H9 (cell line): Measurements from ENCODE around the gene IGFLR1. TPM values are rescaled to one million over a fixed set of nuclear protein-coding genes. Genes with fewer than 3 reads are reported as not detected.

Source experiments
- DNase-seq: peaks from one replicate; pipeline ENCODE4 v3.0.0-alpha.2; 2017
- H2AFZ ChIP-seq: one replicate; pipeline ENCODE4 v1.6.1; 2013; ENCODE audit warnings: mild to moderate bottlenecking, low read length, control low read depth, moderate library complexity
- H2AK5ac ChIP-seq: 2 replicates; pipeline ENCODE4 v1.6.1; 2013; ENCODE audit warnings: low read length, control low read depth, mixed read lengths; ENCODE audit not compliant: insufficient read length
- H2BK120ac ChIP-seq: one replicate; pipeline ENCODE4 v1.6.1; 2013; ENCODE audit warnings: low read depth, mild to moderate bottlenecking, low read length, control low read depth, inconsistent platforms; ENCODE audit not compliant: poor library complexity, severe bottlenecking
- H2BK12ac ChIP-seq: 2 replicates; pipeline ENCODE4 v1.6.1; 2013; ENCODE audit warnings: low read length, control low read depth, mixed read lengths, low read depth; ENCODE audit not compliant: insufficient read length
- H2BK15ac ChIP-seq: 2 replicates; pipeline ENCODE4 v1.6.1; 2013; ENCODE audit warnings: low read depth, low read length, control low read depth
- H2BK20ac ChIP-seq: one replicate; pipeline ENCODE4 v1.6.1; 2013; ENCODE audit warnings: low read depth, mild to moderate bottlenecking, low read length, control low read depth, inconsistent platforms; ENCODE audit not compliant: poor library complexity, severe bottlenecking
- H2BK5ac ChIP-seq: 2 replicates; pipeline ENCODE4 v1.6.1; 2013; ENCODE audit warnings: low read length, control low read depth, mixed read lengths; ENCODE audit not compliant: insufficient read length
- H3K14ac ChIP-seq: 2 replicates; pipeline ENCODE4 v1.6.1; 2013; ENCODE audit warnings: low read length, control low read depth; ENCODE audit not compliant: insufficient read depth
- H3K18ac ChIP-seq: 2 replicates; pipeline ENCODE4 v1.6.1; 2013; ENCODE audit warnings: low read depth, mild to moderate bottlenecking, mixed read lengths, low read length, control low read depth; ENCODE audit not compliant: insufficient read length
- H3K23ac ChIP-seq: 2 replicates; pipeline ENCODE4 v1.6.1; 2013; ENCODE audit warnings: low read length, control low read depth, mixed read lengths, low read depth; ENCODE audit not compliant: insufficient read length
- H3K23me2 ChIP-seq: 2 replicates; pipeline ENCODE4 v1.6.1; 2013; ENCODE audit warnings: low read depth, mild to moderate bottlenecking, mixed read lengths, low read length, control low read depth; ENCODE audit not compliant: insufficient read length, poor library complexity, severe bottlenecking
- H3K27ac ChIP-seq: 2 replicates; pipeline ENCODE4 v1.5.1; 2013; ENCODE audit warnings: low read length, control low read depth, mixed read lengths, low read depth; ENCODE audit not compliant: insufficient read length
- H3K27me3 ChIP-seq: 2 replicates; pipeline ENCODE4 v1.6.1; 2013; ENCODE audit warnings: low read length, control low read depth, inconsistent platforms; ENCODE audit not compliant: insufficient read depth
- H3K4ac ChIP-seq: 2 replicates; pipeline ENCODE4 v1.6.1; 2013; ENCODE audit warnings: low read depth, mild to moderate bottlenecking, control low read depth, inconsistent platforms, low read length, moderate library complexity
- H3K4me1 ChIP-seq: 2 replicates; pipeline ENCODE4 v1.6.1; 2013; ENCODE audit warnings: low read length, control low read depth, inconsistent platforms; ENCODE audit not compliant: insufficient read depth
- H3K4me2 ChIP-seq: 2 replicates; pipeline ENCODE4 v1.6.1; 2013; ENCODE audit warnings: low read length, control low read depth, mixed read lengths; ENCODE audit not compliant: insufficient read length, insufficient read depth
- H3K56ac ChIP-seq: 2 replicates; pipeline ENCODE4 v1.6.1; 2013; ENCODE audit warnings: low read depth, mild to moderate bottlenecking, mixed read lengths, low read length, control low read depth; ENCODE audit not compliant: insufficient read length
- H3K79me1 ChIP-seq: 2 replicates; pipeline ENCODE4 v1.6.1; 2013; ENCODE audit warnings: low read depth, mild to moderate bottlenecking, moderate library complexity, low read length, control low read depth, inconsistent platforms; ENCODE audit not compliant: insufficient read depth, poor library complexity, severe bottlenecking
- H3K79me2 ChIP-seq: 2 replicates; pipeline ENCODE4 v1.6.1; 2013; ENCODE audit warnings: low read length, control low read depth, inconsistent platforms; ENCODE audit not compliant: insufficient read depth
- H3K9ac ChIP-seq: 2 replicates; pipeline ENCODE4 v1.6.1; 2013; ENCODE audit warnings: low read length, control low read depth, mixed read lengths; ENCODE audit not compliant: insufficient read length; ENCODE audit errors: extremely low read depth
- H3K9me3 ChIP-seq: one replicate; pipeline ENCODE4 v1.6.1; 2013; ENCODE audit warnings: low read depth, low read length, inconsistent platforms; ENCODE audit not compliant: control insufficient read depth
- H3T11ph ChIP-seq: one replicate; pipeline ENCODE4 v1.6.1; 2013; ENCODE audit warnings: mild to moderate bottlenecking, low read length, control low read depth, inconsistent platforms
- H4K20me1 ChIP-seq: one replicate; pipeline ENCODE4 v1.6.1; 2013; ENCODE audit not compliant: control insufficient read depth, insufficient read length, insufficient read depth
- H4K5ac ChIP-seq: 2 replicates; pipeline ENCODE4 v1.6.1; 2013; ENCODE audit warnings: low read depth, mild to moderate bottlenecking, mixed read lengths, low read length, control low read depth; ENCODE audit not compliant: insufficient read length
- H4K8ac ChIP-seq: replicated peaks from 2 replicates; pipeline ENCODE4 v1.6.1; 2013; ENCODE audit warnings: low read length, control low read depth, mixed read lengths, low read depth; ENCODE audit not compliant: insufficient read length
- H4K91ac ChIP-seq: 2 replicates; pipeline ENCODE4 v1.6.1; 2013; ENCODE audit warnings: low read depth, mild to moderate bottlenecking, moderate library complexity, mixed read lengths, low read length, control low read depth; ENCODE audit not compliant: insufficient read length
- H3K27ac Mint-ChIP-seq, 3 experiments: 2 replicates in 2 of 3; 3 replicates in 1 of 3; pipeline ENCODE4 v1.8.0; 2020 to 2021; ENCODE audit warnings: mixed read lengths in 3 of 3, mild to moderate bottlenecking in 1 of 3, moderate library complexity in 1 of 3
- H3K27me3 Mint-ChIP-seq: 2 replicates; pipeline ENCODE4 v1.8.0; 2021; ENCODE audit warnings: low read depth, mild to moderate bottlenecking, moderate library complexity, mixed read lengths
- H3K36me3 Mint-ChIP-seq, 3 experiments: 2 replicates in 2 of 3; 3 replicates in 1 of 3; pipeline ENCODE4 v1.8.0; 2020 to 2021; ENCODE audit warnings: low read depth in 3 of 3, mixed read lengths in 3 of 3; ENCODE audit not compliant: insufficient read depth in 1 of 3
- H3K4me1 Mint-ChIP-seq, 2 experiments: 2 replicates each; pipeline ENCODE4 v1.8.0; 2020; ENCODE audit warnings: mixed read lengths in 2 of 2
- H3K4me3 Mint-ChIP-seq, 2 experiments: 2 replicates in 1 of 2; 3 replicates in 1 of 2; pipeline ENCODE4 v1.8.0; 2020 to 2021; ENCODE audit warnings: mild to moderate bottlenecking in 2 of 2, mixed read lengths in 2 of 2, moderate library complexity in 1 of 2
- H3K9me3 Mint-ChIP-seq, 2 experiments: 2 replicates in 1 of 2; 3 replicates in 1 of 2; pipeline ENCODE4 v1.8.0; 2020; ENCODE audit warnings: mild to moderate bottlenecking in 2 of 2, mixed read lengths in 2 of 2, moderate library complexity in 1 of 2
- WGBS: extraction: QIAGEN DNeasy Blood & Tissue Kit; methylation state at CpG from one replicate; pipeline ENCODE4 v1.1.7; 2013; ENCODE audit warnings: missing lambda C conversion rate, low lambda C conversion rate, mixed read lengths; ENCODE audit not compliant: insufficient read length; ENCODE audit errors: extremely low coverage; 5-methylcytosine and 5-hydroxymethylcytosine counted together
- total RNA-seq: library from RNA; stranded (reverse); gene quantifications from 2 replicates; pipeline ENCODE4 v1.2.1, GENCODE V29; 2021
- TF ChIP-seq, protein P1 (sequence below): fragments of 200-600 bp; sonication (generic); conservative IDR thresholded peaks from 3 replicates; pipeline ENCODE4 v1.8.0; 2021; ENCODE audit warnings: antibody characterized with exemption, mild to moderate bottlenecking

IGFLR1 gene
- total RNA-seq, 1 experiment from 2014 or later, result 2.9 TPM

GRCh38 chr19:35777086-35777841 lies 35.0 kb upstream of the IGFLR1 start:
- no peak overlapping the region for H2BK5ac ChIP-seq
- peak; percentile 77 for DNase-seq
- no peak overlapping the region for H4K5ac ChIP-seq
- no peak overlapping the region for H3K56ac ChIP-seq
- 0 out of 2 replicates have a peak overlapping the region, but pooled peaks have one; percentile 13 for H3K14ac ChIP-seq
- H3K27me3 ChIP-seq, result no peaks in the 10 kb centered on the region
- H3K23ac ChIP-seq, result no peak overlapping the region
- H3K9ac ChIP-seq, result no peak overlapping the region
- no peaks in the 10 kb centered on the region for H3K9me3 ChIP-seq
- peaks cover 5% of the 10 kb centered on the region for H3K23me2 ChIP-seq
- H2BK20ac ChIP-seq, result no peak overlapping the region
- H3K27ac Mint-ChIP-seq, result peak overlapping the region in 1 of 3 experiments; percentile 63; a peak in 1 of 7 replicates
- H3K9me3 Mint-ChIP-seq, result no peaks in the 10 kb centered on the region; a peak in 1 of 5 replicates
- peaks cover 0 to 4% (median 2%) of the 10 kb centered on the region in 3 experiments; a peak in 2 of 7 replicates for H3K36me3 Mint-ChIP-seq
- H2BK15ac ChIP-seq, result no peak overlapping the region
- H4K20me1 ChIP-seq, result no peaks in the 10 kb centered on the region
- no peak overlapping the region for H3K4ac ChIP-seq
- H3K79me2 ChIP-seq, result no peaks in the 10 kb centered on the region
- peaks cover 5% of the 10 kb centered on the region; the same call in 1 of the 2 replicates for H3K4me1 ChIP-seq
- H3K4me1 Mint-ChIP-seq, result peaks cover 31 to 39% of the 10 kb centered on the region in 2 experiments
- no peak overlapping the region for H3K4me2 ChIP-seq
- no peak overlapping the region for H4K8ac ChIP-seq
- H3K18ac ChIP-seq, result no peak overlapping the region
- H3K4me3 Mint-ChIP-seq, result peak overlapping the region; percentile 65 to 88
- H2BK12ac ChIP-seq, result no peak overlapping the region
- H3K27me3 Mint-ChIP-seq, result peaks cover 39% of the 10 kb centered on the region
- H2AFZ ChIP-seq, result no peak overlapping the region
- no peak overlapping the region for H3T11ph ChIP-seq
- no CpG with 5 or more reads among the region's 19 CpGs for WGBS
- no peak overlapping the region for H2AK5ac ChIP-seq
- H3K79me1 ChIP-seq, result no peaks in the 10 kb centered on the region
- no peak overlapping the region for H3K27ac ChIP-seq
- TF ChIP-seq, protein P1, sequence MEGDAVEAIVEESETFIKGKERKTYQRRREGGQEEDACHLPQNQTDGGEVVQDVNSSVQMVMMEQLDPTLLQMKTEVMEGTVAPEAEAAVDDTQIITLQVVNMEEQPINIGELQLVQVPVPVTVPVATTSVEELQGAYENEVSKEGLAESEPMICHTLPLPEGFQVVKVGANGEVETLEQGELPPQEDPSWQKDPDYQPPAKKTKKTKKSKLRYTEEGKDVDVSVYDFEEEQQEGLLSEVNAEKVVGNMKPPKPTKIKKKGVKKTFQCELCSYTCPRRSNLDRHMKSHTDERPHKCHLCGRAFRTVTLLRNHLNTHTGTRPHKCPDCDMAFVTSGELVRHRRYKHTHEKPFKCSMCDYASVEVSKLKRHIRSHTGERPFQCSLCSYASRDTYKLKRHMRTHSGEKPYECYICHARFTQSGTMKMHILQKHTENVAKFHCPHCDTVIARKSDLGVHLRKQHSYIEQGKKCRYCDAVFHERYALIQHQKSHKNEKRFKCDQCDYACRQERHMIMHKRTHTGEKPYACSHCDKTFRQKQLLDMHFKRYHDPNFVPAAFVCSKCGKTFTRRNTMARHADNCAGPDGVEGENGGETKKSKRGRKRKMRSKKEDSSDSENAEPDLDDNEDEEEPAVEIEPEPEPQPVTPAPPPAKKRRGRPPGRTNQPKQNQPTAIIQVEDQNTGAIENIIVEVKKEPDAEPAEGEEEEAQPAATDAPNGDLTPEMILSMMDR, result no peak
- no peak overlapping the region for H4K91ac ChIP-seq
- no peak overlapping the region for H2BK120ac ChIP-seq
